Choroid plexus epithelial cell (primary cell): Measurements from ENCODE around the gene ZNF12.
"Not testable (repeated sequence)": the region's sequence is repeated elsewhere in the genome, so short reads cannot be mapped to it uniquely, and the experiment has no call there.

Experiments used
- DNase-seq: peaks from one replicate; pipeline ENCODE4 v3.0.0-alpha.2; 2010; ENCODE audit warnings: low read depth
- H3K4me3 ChIP-seq: 2 replicates; pipeline ENCODE4 v1.5.1; 2011; ENCODE audit warnings: low read depth, mild to moderate bottlenecking, control low read depth, low read length, moderate library complexity
- TF ChIP-seq, protein P1 (sequence below): conservative IDR thresholded peaks from 2 replicates; pipeline ENCODE4 v1.5.1; 2011; ENCODE audit warnings: low read depth, mild to moderate bottlenecking, control low read depth, inconsistent platforms, low read length, moderate library complexity

ZNF12 gene

DNA sequence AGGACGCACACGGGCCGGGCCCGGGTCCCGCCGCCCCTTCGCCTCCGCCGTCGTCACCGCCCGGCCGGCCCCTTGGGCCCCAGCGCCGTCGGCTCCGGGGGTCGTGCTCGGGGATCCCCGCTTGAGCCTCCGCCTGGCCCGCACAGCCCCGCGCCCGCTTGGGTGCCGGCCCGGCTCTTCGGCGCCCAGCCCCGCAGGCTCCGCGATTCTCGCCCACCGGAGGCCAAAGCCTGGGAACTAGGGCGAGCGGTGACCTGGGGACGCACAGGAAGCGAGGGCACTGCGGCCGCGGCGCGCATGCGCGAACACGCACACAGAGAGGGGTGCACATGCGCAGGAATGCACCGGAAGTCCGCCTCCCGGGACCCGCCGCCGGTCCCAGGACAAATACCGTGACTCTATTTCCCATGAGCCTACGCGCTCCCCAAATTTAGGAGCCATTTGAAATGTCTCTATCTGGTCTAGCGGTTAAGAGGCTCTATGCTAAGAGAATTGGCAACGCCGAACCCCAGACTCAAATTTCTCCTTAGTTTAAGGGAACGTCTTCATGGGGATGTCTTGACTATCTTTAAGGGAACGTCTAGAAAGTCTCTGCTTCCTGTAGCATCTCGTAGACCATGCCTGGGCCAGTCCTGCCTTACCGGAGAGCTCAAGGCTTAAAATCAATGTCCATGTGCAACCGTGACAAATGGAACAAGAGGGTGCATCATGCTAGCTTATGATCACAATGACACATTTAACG is at the start of gene ZNF12:
ZNF12 (minus strand) TSS at position 282 of the 742 bp plus-strand sequence. CDS start 1,774 bp downstream, outside the sequence.
- peak; percentile 95 for DNase-seq
- TF ChIP-seq, protein P1, sequence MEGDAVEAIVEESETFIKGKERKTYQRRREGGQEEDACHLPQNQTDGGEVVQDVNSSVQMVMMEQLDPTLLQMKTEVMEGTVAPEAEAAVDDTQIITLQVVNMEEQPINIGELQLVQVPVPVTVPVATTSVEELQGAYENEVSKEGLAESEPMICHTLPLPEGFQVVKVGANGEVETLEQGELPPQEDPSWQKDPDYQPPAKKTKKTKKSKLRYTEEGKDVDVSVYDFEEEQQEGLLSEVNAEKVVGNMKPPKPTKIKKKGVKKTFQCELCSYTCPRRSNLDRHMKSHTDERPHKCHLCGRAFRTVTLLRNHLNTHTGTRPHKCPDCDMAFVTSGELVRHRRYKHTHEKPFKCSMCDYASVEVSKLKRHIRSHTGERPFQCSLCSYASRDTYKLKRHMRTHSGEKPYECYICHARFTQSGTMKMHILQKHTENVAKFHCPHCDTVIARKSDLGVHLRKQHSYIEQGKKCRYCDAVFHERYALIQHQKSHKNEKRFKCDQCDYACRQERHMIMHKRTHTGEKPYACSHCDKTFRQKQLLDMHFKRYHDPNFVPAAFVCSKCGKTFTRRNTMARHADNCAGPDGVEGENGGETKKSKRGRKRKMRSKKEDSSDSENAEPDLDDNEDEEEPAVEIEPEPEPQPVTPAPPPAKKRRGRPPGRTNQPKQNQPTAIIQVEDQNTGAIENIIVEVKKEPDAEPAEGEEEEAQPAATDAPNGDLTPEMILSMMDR, result no peak
- peak within 1 kb of the TSS; percentile 89 for H3K4me3 ChIP-seq

DNA sequence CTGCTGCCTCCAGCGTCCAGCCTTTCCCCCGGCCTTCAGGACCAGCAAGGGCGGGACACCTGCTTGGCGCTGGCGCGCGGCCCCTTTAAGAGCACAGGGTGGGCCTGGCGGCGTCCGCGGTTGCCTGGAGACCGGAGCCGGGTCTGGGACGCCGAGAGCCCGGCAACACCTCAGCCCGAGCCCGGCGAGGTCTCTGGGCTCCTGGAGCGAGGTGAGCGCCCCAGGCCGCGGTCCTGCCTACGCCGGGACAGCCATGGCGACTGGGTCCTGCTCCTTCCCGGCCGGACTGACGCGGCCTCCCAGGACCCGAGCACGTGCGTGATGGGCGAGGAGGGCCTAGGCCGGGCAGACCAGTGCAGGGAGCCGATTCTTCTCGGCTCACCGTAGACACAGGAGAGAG is 47.2 kb upstream of the ZNF12 start, which contains the start of gene RSPH10B2:
RSPH10B2 (plus strand) TSS at position 140 of the 400 bp plus-strand sequence. CDS start 3,575 bp downstream, outside the sequence.
- DNase-seq, result peak; percentile 2
- peak within 1 kb of the TSS; percentile 28 for H3K4me3 ChIP-seq

DNA sequence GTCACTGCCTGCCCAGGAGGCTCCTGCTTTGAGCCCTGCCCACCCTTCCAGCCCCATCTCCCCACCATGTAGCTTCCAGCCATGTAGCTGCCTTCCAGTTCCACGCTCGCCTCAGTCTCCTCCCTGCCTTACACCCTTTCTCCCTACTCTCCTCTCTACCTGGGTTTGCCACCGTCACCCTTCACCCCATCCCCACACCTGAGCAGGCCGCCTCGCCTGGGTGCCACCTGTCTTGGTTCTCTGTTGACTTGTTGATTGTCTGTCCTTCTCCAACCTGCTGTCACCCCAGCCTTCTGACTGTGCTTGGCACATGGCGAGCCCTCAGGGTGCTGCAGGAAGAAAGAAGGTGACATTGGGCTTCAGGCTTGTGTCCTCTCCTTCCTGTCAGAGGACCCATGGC is 43.4 kb upstream of the ZNF12 start:
- not testable (repeated sequence) for DNase-seq, H3K4me3 ChIP-seq

DNA sequence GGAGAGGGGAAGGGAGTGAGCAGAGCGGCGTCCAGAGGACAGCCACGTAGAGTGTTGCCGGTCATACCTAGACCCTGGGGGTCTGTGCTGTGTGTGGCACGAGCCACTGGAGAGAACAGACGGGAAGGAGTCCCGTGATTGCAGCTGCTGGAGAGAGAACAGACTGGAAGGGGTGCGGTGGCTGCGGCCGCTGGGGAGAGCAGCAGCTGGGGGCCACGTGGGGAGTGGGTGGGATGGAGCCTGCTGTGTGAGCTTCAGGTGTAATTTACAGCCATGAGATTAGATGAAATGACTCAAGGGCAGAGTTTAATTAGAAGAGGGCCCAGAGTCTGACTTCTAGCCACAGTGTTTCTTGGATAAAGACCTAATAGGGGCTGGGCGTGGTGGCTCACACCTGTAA is 42.6 kb upstream of the ZNF12 start:
- not testable (repeated sequence) for H3K4me3 ChIP-seq, DNase-seq

DNA sequence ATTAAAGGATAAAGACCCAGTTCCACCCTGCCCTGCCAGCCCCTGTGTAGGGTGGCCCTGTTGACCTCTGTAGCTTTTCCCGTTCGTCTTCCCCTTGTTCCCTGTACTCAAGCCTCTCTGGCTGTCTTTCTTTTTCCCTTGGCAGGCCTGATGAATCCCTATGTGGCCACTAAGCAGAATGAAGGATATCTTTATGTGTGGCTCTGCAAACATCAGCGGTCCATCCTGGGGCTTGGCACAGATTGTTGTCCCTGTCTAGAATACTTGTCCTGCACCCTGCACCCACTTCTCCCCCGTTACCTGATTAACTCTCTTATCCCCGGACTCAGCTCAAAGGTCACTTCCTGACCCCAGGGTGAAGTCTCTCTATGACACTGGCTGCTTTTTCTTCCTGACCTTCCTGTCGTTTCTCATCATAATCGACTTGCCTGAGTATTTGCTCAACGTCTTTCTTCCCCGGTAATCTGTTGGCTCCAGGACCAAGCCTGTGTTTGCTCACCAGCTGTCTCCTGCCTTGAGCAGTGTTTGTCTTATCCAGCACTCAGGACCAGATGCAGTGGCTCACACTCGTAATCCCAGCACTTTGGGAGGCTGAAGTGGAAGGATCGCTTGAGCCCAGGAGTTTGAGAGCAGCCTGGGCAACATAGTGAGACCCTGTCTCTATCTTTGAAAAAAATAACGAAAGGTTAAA is 37.8 kb upstream of the ZNF12 start:
- DNase-seq, H3K4me3 ChIP-seq: not testable (repeated sequence)

DNA sequence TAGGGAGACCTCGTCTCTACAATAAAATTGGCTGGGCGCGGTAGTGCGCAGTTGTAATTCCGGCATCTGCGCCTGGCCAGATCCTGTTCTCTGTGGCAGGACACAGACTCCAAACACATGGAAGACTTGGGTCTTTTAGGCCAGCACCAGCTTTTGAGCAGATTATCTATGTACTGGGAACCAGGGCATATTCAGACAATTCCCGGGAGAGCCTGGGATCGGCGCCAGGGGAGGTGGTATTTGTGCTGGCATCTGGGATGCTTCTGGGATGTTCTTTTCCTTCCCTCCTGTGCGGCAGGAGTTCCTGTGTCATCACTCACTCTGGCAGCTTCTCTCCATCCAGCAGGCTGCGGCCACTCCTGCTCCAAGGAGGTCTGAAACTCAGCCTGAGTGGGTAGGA is 31.7 kb upstream of the ZNF12 start:
- not testable (repeated sequence) for DNase-seq, H3K4me3 ChIP-seq

DNA sequence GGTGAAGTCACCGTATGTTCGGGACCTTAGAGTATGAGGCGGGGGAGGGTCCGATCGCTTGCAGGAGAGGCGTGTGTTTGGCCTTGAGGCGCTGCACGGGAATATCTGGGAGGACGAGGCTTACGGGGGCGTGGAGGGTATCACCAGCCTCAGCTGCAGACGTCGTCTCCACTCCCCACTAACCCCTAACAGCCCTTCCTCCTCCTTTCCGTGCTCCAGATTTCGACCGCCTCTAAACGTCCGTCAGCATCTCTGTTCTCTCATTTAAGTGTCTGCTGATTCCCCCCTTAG is 23.5 kb upstream of the ZNF12 start:
- TF ChIP-seq, protein P1, result no peak
- H3K4me3 ChIP-seq, result peak overlapping the region; percentile 95
- DNase-seq, result peak; percentile 42

DNA sequence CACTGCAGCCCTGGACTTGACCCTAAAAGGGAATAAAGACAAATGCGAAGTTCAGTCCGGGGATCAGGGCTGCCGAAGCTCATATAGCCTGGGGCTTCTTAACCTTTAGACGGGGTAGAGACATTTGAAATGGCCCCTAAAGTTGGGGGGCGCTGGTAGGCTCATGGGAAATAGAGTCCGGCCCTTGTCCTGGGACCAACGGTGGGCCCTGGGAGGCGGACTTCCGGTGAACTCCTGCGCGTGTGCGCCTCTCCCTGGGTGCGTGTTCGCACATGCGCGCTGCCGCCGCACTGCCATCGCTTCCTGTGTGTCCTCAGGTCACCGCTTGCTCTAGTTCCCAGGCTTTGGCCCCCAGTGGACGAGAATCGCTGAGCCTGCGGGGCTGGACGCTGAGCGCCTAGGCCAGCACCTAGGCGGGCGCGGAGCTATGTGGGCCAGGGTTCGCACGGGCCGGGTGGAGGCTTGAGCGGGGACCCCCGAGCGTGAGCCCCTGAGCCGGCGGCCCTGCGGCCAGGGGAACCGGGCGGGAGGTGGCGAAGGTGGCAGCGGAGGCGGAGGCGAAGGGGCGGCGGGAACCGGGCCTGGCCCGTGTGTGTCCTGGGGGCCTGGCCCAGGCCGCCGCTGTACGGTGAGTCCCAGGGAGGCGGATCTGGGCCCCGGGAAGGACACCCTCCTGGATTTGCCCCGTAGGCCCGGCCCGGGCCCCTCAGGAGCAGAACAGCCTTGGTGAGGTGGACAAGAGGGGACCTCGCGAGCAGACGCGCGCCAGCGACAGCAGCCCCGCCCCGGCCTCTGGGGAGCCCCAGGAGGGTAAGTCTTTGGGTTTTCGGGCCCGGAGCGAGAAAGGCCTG is 23.0 kb upstream of the ZNF12 start:
- TF ChIP-seq, protein P1, result no peak
- peak; percentile 96 for DNase-seq
- peak overlapping the region; percentile 95 for H3K4me3 ChIP-seq

DNA sequence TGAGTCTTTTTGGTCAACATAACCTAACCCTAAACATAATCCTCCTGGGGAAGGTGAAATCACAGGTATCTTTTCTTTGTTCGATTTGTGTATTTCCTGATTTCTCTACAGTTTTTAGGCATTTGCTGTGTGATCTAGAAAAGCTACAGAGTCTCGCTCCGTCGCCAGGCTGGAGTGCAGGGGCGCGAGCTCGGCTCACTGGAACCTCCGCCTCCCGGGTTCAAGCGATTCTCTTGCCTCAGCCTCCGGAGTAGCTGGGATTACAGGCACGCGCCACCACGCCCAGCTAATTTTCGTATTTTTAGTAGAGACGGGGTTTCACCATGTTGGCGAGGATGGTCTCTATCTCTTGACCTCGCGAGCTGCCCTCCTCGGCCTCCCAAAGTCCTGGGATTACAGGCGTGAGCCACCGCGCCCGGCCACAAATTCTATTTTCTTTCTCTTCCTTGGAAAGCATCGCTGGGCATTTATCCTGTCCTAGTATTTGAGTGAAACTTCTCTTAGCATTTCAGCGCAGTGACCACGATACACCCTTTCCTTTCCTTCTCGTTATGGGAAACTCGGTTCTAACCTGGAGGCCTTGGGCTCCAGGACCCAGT is 22.2 kb upstream of the ZNF12 start:
- H3K4me3 ChIP-seq, result peak overlapping the region; percentile 95
- DNase-seq, result not testable (repeated sequence)

DNA sequence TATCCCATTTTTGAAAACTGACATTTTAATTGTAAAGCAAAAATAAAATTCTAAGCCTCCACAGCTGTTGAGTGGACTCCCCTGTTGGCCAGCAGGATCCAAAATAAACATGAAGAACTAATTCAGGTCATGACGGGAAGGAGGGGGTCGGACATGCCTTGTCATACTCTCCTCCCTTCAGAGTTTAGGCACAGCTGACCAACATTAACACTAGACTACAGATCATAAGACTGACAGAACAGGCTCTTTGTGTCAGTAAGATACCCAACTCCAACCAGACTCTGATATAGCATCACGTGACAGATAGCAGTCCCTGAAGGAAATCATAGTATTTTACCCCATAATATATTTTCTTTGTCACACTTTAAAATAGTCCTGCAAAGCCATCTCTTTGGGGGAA is 20.9 kb upstream of the ZNF12 start:
- H3K4me3 ChIP-seq, result no peak overlapping the region
- no peak for DNase-seq
- TF ChIP-seq, protein P1, result no peak

DNA sequence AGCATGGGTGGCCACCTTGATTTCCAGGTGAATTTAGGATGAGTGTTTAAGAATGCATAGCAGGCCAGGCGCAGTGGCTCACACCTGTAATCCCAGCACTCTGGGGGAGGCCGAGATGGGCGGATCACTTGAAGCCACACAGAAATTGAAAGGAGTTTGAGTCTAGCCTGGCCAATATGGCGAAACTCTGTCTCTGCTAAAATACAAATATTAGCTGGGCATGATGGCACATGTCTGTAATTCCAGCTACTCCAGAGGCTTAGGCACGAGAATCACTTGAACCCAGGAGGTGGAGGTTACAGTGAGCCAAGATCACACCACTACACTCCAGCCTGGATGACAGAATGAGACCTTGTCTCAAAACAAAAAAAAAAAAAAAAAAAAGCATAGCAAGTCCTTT is 19.6 kb upstream of the ZNF12 start:
- H3K4me3 ChIP-seq, DNase-seq: not testable (repeated sequence)
